Upper lobe of left lung (tissue), 6 donors: ENCODE data around the gene FNDC11. TPM values are rescaled to one million over a fixed set of nuclear protein-coding genes. Genes with fewer than 3 reads are reported as not detected.

Experiments
- ATAC-seq, 2 donors: fragments of 200-7000 bp; cut with Tn5 transposase; one replicate each; pipeline ENCODE4 v1.9.1; 2022; ENCODE audit warnings: mild to moderate bottlenecking in 2 of 2, moderate library complexity in 2 of 2; ENCODE audit not compliant: low FRiP score in 2 of 2
- DNase-seq, 2 donors: peaks; one replicate each; pipeline ENCODE4 v3.0.0-alpha.2; 2019 to 2020
- H3K27ac ChIP-seq, 4 donors: fragments of 200-600 bp; sonication (generic); one replicate each; pipeline ENCODE4 v1.5.1; 2016 to 2019
- H3K27me3 ChIP-seq, 4 donors: fragments of 200-600 bp; sonication (generic); one replicate each; pipeline ENCODE4 v1.5.1; 2017 to 2019
- H3K36me3 ChIP-seq, 4 donors: fragments of 200-600 bp; sonication (generic); one replicate each; pipeline ENCODE4 v1.5.1; 2016 to 2019
- H3K4me1 ChIP-seq, 4 donors: fragments of 200-600 bp; sonication (generic); one replicate each; pipeline ENCODE4 v1.5.1; 2018 to 2019
- H3K4me3 ChIP-seq, 4 donors: fragments of 200-600 bp; sonication (generic); one replicate each; pipeline ENCODE4 v1.5.1; 2017 to 2019; ENCODE audit warnings: mild to moderate bottlenecking in 2 of 4, moderate library complexity in 1 of 4
- H3K9me3 ChIP-seq, 4 donors: fragments of 200-600 bp; sonication (generic); one replicate each; pipeline ENCODE4 v1.5.1; 2018 to 2019
- CTCF ChIP-seq, 6 experiments: fragments of 450-650 bp in 4 of 6; fragments of 200-600 bp in 2 of 6; sonication (generic) in 2 of 6; IDR thresholded peaks; one replicate each; pipeline ENCODE4 v1.5.1; 2016 to 2019; ENCODE audit warnings: antibody characterized with exemption in 6 of 6
- EP300 ChIP-seq, 4 donors: sonication (generic); formaldehyde crosslinking; IDR thresholded peaks; one replicate each; pipeline ENCODE4 v1.5.1; 2017; ENCODE audit warnings: antibody characterized with exemption in 4 of 4, control low read depth in 2 of 4
- POLR2A ChIP-seq, 4 donors: fragments of 450-650 bp; IDR thresholded peaks; one replicate each; pipeline ENCODE4 v1.5.1; 2016 to 2017; ENCODE audit warnings: antibody characterized with exemption in 4 of 4, mild to moderate bottlenecking in 2 of 4
- POLR2AphosphoS5 ChIP-seq, 2 donors: sonication (generic); formaldehyde crosslinking; IDR thresholded peaks; one replicate each; pipeline ENCODE4 v1.5.1; 2017; ENCODE audit warnings: antibody characterized with exemption in 2 of 2
- WGBS, 2 donors: methylation state at CpG; one replicate each; pipeline ENCODE4 v1.1.5; 2017 to 2018; 5-methylcytosine and 5-hydroxymethylcytosine counted together
- total RNA-seq, 6 donors: library from RNA; depleted of rRNA in 4 of 6; stranded (reverse); fragments of >200 nt in 4 of 6; gene quantifications; one replicate each; pipeline versions ENCODE4 v1.1.0 to v1.2.1, GENCODE V29; 2016 to 2021
- donor health status: DM: no; HTN: no; CAD: no; lungs with moderate emphysema.
- donor health status: DM: no; HTN: yes; CAD: no; lungs with severe emphysema.

The FNDC11 gene
- total RNA-seq, 6 donors from 2014 or later = 0.29 to 6.5 (median 1.4) TPM

- DNase-seq = peak in 1 of 2 donors; percentile 63
Observed at GRCh38 chr20:63522981-63523611, 30.9 kb upstream of the FNDC11 start.

GRCh38 chr20:63525185-63525584, 28.8 kb upstream of the FNDC11 start:
- no peak for ATAC-seq

More at GRCh38 chr20:63522981-63523611, 30.9 kb upstream of the FNDC11 start:
- no peak overlapping the region for H3K27ac ChIP-seq
- WGBS, 2 donors = 87 to 94% methylated on average over 7 to 11 of the region's 11 CpGs
- peaks cover 0 to 7% (median 5%) of the 10 kb centered on the region in 4 donors for H3K36me3 ChIP-seq
- no peaks in the 10 kb centered on the region for H3K9me3 ChIP-seq
- H3K27me3 ChIP-seq = no peaks in the 10 kb centered on the region
- TF ChIP-seq POLR2A (IDR thresholded peaks at IDR 0.05) = no peak
- TF ChIP-seq POLR2AphosphoS5 (IDR thresholded peaks at IDR 0.05) = no peak
- ATAC-seq = no peak
- peaks cover 13 to 36% (median 31%) of the 10 kb centered on the region in 4 donors for H3K4me1 ChIP-seq
- no peak overlapping the region for H3K4me3 ChIP-seq

GRCh38 chr20:63525971-63526370, 28.0 kb upstream of the FNDC11 start:
- TF ChIP-seq CTCF (IDR thresholded peaks at IDR 0.05) = no peak
- TF ChIP-seq POLR2A (IDR thresholded peaks at IDR 0.05) = no peak
- no peak for TF ChIP-seq EP300 (IDR thresholded peaks at IDR 0.05)
- no peak for TF ChIP-seq POLR2AphosphoS5 (IDR thresholded peaks at IDR 0.05)
- Histone ChIP-seq H3K27ac (no peak overlapping the region), H3K4me1 (peaks cover 8 to 25% (median 18%) of the 10 kb centered on the region in 4 donors), H3K4me3 (no peak overlapping the region), H3K27me3 (no peaks in the 10 kb centered on the region), H3K36me3 (peaks cover 0 to 7% (median 5%) of the 10 kb centered on the region in 4 donors), H3K9me3 (no peaks in the 10 kb centered on the region)
- WGBS, 2 donors = 23 to 38% methylated on average over 2 of the region's 2 CpGs
- DNase-seq (no peak), ATAC-seq (no peak)

More at GRCh38 chr20:63525185-63525584, 28.8 kb upstream of the FNDC11 start:
- H3K9me3 ChIP-seq = no peaks in the 10 kb centered on the region
- H3K36me3 ChIP-seq = peaks cover 0 to 7% (median 5%) of the 10 kb centered on the region in 4 donors
- no peak overlapping the region for H3K4me3 ChIP-seq
- TF ChIP-seq POLR2AphosphoS5 (IDR thresholded peaks at IDR 0.05) = no peak
- TF ChIP-seq CTCF (IDR thresholded peaks at IDR 0.05) = no peak
- TF ChIP-seq EP300 (IDR thresholded peaks at IDR 0.05) = no peak
- no peak for TF ChIP-seq POLR2A (IDR thresholded peaks at IDR 0.05)
- no peak for DNase-seq
- H3K27me3 ChIP-seq = no peaks in the 10 kb centered on the region
- H3K4me1 ChIP-seq = peaks cover 8 to 25% (median 18%) of the 10 kb centered on the region in 4 donors
- 61 to 94% methylated on average over 3 of the region's 3 CpGs for whole genome bisulfite sequencing, 2 donors
- no peak overlapping the region for H3K27ac ChIP-seq

- DNase-seq = no peak
- peaks cover 0 to 6% (median 1%) of the 10 kb centered on the region in 4 donors for H3K36me3 ChIP-seq
- 89 to 91% methylated on average over 9 of the region's 9 CpGs for WGBS, 2 donors
- H3K27me3 ChIP-seq = no peaks in the 10 kb centered on the region
- H3K4me3 ChIP-seq = no peak overlapping the region
- no peak overlapping the region for H3K27ac ChIP-seq
- no peaks in the 10 kb centered on the region for H3K9me3 ChIP-seq
- TF ChIP-seq POLR2A (IDR thresholded peaks at IDR 0.05) (no peak), POLR2AphosphoS5 (IDR thresholded peaks at IDR 0.05) (no peak), CTCF (IDR thresholded peaks at IDR 0.05) (no peak), EP300 (IDR thresholded peaks at IDR 0.05) (no peak)
- peaks cover 0 to 12% (median 8%) of the 10 kb centered on the region in 4 donors for H3K4me1 ChIP-seq
- no peak for ATAC-seq
Observed at GRCh38 chr20:63527184-63527583, 26.8 kb upstream of the FNDC11 start.

GRCh38 chr20:63529180-63529860, 24.6 kb upstream of the FNDC11 start:
- Histone ChIP-seq H3K27ac (no peak overlapping the region), H3K4me3 (no peak overlapping the region), H3K4me1 (peaks cover 0 to 6% (median 3%) of the 10 kb centered on the region in 4 donors), H3K9me3 (no peaks in the 10 kb centered on the region), H3K36me3 (no peaks in the 10 kb centered on the region), H3K27me3 (no peaks in the 10 kb centered on the region)
- WGBS, 2 donors = 71 to 79% methylated on average over 14 to 27 of the region's 27 CpGs
- ATAC-seq (no peak), DNase-seq (peak in 1 of 2 donors; percentile 72)
- TF ChIP-seq EP300 (IDR thresholded peaks at IDR 0.05) = no peak
- no peak for TF ChIP-seq POLR2AphosphoS5 (IDR thresholded peaks at IDR 0.05)
- TF ChIP-seq POLR2A (IDR thresholded peaks at IDR 0.05) = no peak
- no peak for TF ChIP-seq CTCF (IDR thresholded peaks at IDR 0.05)
